Measurements from ENCODE around the gene PSMD2.

The PSMD2 gene

GRCh38 chr3:184308744-184309143 is 9.7 kb downstream of the PSMD2 start:
- no peaks in the 10 kb centered on the region for H3K27me3 ChIP-seq (ENCODE audit: control insufficient read depth, insufficient read depth, low read length)
- peaks cover 53% of the 10 kb centered on the region for H3K36me3 ChIP-seq (ENCODE audit: insufficient read depth, low read length)
- H3K9me3 ChIP-seq (replicated peaks; ENCODE audit: low read length), result no peaks in the 10 kb centered on the region
- no peak overlapping the region for H3K4me3 ChIP-seq (ENCODE audit: low read length)
- H3K9ac ChIP-seq (ENCODE audit: low read depth, low read length), result no peak overlapping the region
- no peak overlapping the region for H3K4me2 ChIP-seq (ENCODE audit: low read length)
- H3K4me1 ChIP-seq (ENCODE audit: control insufficient read depth, insufficient read depth, low read length), result no peaks in the 10 kb centered on the region

GRCh38 chr3:184311633-184312032 is 12.6 kb downstream of the PSMD2 start:
- Histone ChIP-seq H3K36me3 (ENCODE audit: insufficient read depth, low read length) (peaks cover 32% of the 10 kb centered on the region), H3K9me3 (replicated peaks; ENCODE audit: low read length) (no peaks in the 10 kb centered on the region), H3K4me1 (ENCODE audit: control insufficient read depth, insufficient read depth, low read length) (peaks cover 4% of the 10 kb centered on the region), H3K9ac (ENCODE audit: low read depth, low read length) (no peak overlapping the region), H3K4me3 (ENCODE audit: low read length) (no peak overlapping the region), H3K27me3 (ENCODE audit: control insufficient read depth, insufficient read depth, low read length) (no peaks in the 10 kb centered on the region), H3K4me2 (ENCODE audit: low read length) (no peak overlapping the region)

- Histone ChIP-seq H3K4me1 (ENCODE audit: control insufficient read depth, insufficient read depth, low read length) (peaks cover 25% of the 10 kb centered on the region), H3K9me3 (replicated peaks; ENCODE audit: low read length) (no peaks in the 10 kb centered on the region), H3K36me3 (ENCODE audit: insufficient read depth, low read length) (peaks cover 23% of the 10 kb centered on the region), H3K4me2 (ENCODE audit: low read length) (peak within 1 kb of the TSS; percentile 85), H3K4me3 (ENCODE audit: low read length) (peak within 1 kb of the TSS; percentile 83), H3K9ac (ENCODE audit: low read depth, low read length) (peak within 1 kb of the TSS; percentile 99), H3K27me3 (ENCODE audit: control insufficient read depth, insufficient read depth, low read length) (no peaks in the 10 kb centered on the region)
These were observed 15.3 kb downstream of the PSMD2 start, which contains the start of gene EIF4G1 for GRCh38 chr3:184314363-184314699. Gene EIF4G1, plus strand, starts transcription at chr3:184314606. Its CDS starts 1,191 bp downstream, at chr3:184315797.

GRCh38 chr3:184314700-184315542 is 15.9 kb downstream of the PSMD2 start:
- Histone ChIP-seq H3K9me3 (replicated peaks; ENCODE audit: low read length) (no peaks in the 10 kb centered on the region), H3K36me3 (ENCODE audit: insufficient read depth, low read length) (peaks cover 23% of the 10 kb centered on the region), H3K9ac (ENCODE audit: low read depth, low read length) (peak overlapping the region; percentile 99), H3K4me3 (ENCODE audit: low read length) (peak overlapping the region; percentile 83), H3K4me2 (ENCODE audit: low read length) (peak overlapping the region; percentile 85), H3K27me3 (ENCODE audit: control insufficient read depth, insufficient read depth, low read length) (no peaks in the 10 kb centered on the region), H3K4me1 (ENCODE audit: control insufficient read depth, insufficient read depth, low read length) (peaks cover 31% of the 10 kb centered on the region)

GRCh38 chr3:184315543-184315867 is 16.5 kb downstream of the PSMD2 start:
- Histone ChIP-seq H3K27me3 (ENCODE audit: control insufficient read depth, insufficient read depth, low read length) (no peaks in the 10 kb centered on the region), H3K4me1 (ENCODE audit: control insufficient read depth, insufficient read depth, low read length) (peaks cover 36% of the 10 kb centered on the region), H3K4me2 (ENCODE audit: low read length) (peak overlapping the region; percentile 85), H3K4me3 (ENCODE audit: low read length) (peak overlapping the region; percentile 83), H3K36me3 (ENCODE audit: insufficient read depth, low read length) (peaks cover 27% of the 10 kb centered on the region), H3K9ac (ENCODE audit: low read depth, low read length) (peak overlapping the region; percentile 99), H3K9me3 (replicated peaks; ENCODE audit: low read length) (no peaks in the 10 kb centered on the region)

GRCh38 chr3:184315871-184316661 is 17.0 kb downstream of the PSMD2 start:
- Histone ChIP-seq H3K9me3 (replicated peaks; ENCODE audit: low read length) (no peaks in the 10 kb centered on the region), H3K27me3 (ENCODE audit: control insufficient read depth, insufficient read depth, low read length) (no peaks in the 10 kb centered on the region), H3K4me3 (ENCODE audit: low read length) (peak overlapping the region; percentile 83), H3K4me2 (ENCODE audit: low read length) (peak overlapping the region; percentile 85), H3K9ac (ENCODE audit: low read depth, low read length) (peak overlapping the region; percentile 99), H3K4me1 (ENCODE audit: control insufficient read depth, insufficient read depth, low read length) (peaks cover 40% of the 10 kb centered on the region), H3K36me3 (ENCODE audit: insufficient read depth, low read length) (peaks cover 33% of the 10 kb centered on the region)

GRCh38 chr3:184316792-184317191 is 17.8 kb downstream of the PSMD2 start:
- Histone ChIP-seq H3K9ac (ENCODE audit: low read depth, low read length) (peak overlapping the region; percentile 99), H3K4me2 (ENCODE audit: low read length) (peak overlapping the region; percentile 85), H3K4me3 (ENCODE audit: low read length) (peak overlapping the region; percentile 83), H3K27me3 (ENCODE audit: control insufficient read depth, insufficient read depth, low read length) (no peaks in the 10 kb centered on the region), H3K9me3 (replicated peaks; ENCODE audit: low read length) (no peaks in the 10 kb centered on the region), H3K36me3 (ENCODE audit: insufficient read depth, low read length) (peaks cover 40% of the 10 kb centered on the region), H3K4me1 (ENCODE audit: control insufficient read depth, insufficient read depth, low read length) (peaks cover 40% of the 10 kb centered on the region)

GRCh38 chr3:184317201-184317600 is 18.2 kb downstream of the PSMD2 start:
- Histone ChIP-seq H3K4me3 (ENCODE audit: low read length) (peak overlapping the region; percentile 83), H3K9ac (ENCODE audit: low read depth, low read length) (peak overlapping the region; percentile 37), H3K4me1 (ENCODE audit: control insufficient read depth, insufficient read depth, low read length) (peaks cover 40% of the 10 kb centered on the region), H3K27me3 (ENCODE audit: control insufficient read depth, insufficient read depth, low read length) (no peaks in the 10 kb centered on the region), H3K9me3 (replicated peaks; ENCODE audit: low read length) (no peaks in the 10 kb centered on the region), H3K36me3 (ENCODE audit: insufficient read depth, low read length) (peaks cover 44% of the 10 kb centered on the region), H3K4me2 (ENCODE audit: low read length) (peak overlapping the region; percentile 85)

- H3K4me2 ChIP-seq (ENCODE audit: low read length), result peak overlapping the region; percentile 80
- peak overlapping the region; percentile 67 for H3K9ac ChIP-seq (ENCODE audit: low read depth, low read length)
- no peaks in the 10 kb centered on the region for H3K9me3 ChIP-seq (replicated peaks; ENCODE audit: low read length)
- H3K4me1 ChIP-seq (ENCODE audit: control insufficient read depth, insufficient read depth, low read length), result peaks cover 40% of the 10 kb centered on the region
- peaks cover 73% of the 10 kb centered on the region for H3K36me3 ChIP-seq (ENCODE audit: insufficient read depth, low read length)
- peak overlapping the region; percentile 59 for H3K4me3 ChIP-seq (ENCODE audit: low read length)
- H3K27me3 ChIP-seq (ENCODE audit: control insufficient read depth, insufficient read depth, low read length), result no peaks in the 10 kb centered on the region
These were observed 21.0 kb downstream of the PSMD2 start for GRCh38 chr3:184320104-184320445.

- Histone ChIP-seq H3K36me3 (ENCODE audit: insufficient read depth, low read length) (peaks cover 82% of the 10 kb centered on the region), H3K27me3 (ENCODE audit: control insufficient read depth, insufficient read depth, low read length) (no peaks in the 10 kb centered on the region), H3K4me1 (ENCODE audit: control insufficient read depth, insufficient read depth, low read length) (peaks cover 35% of the 10 kb centered on the region)
These were observed 22.6 kb downstream of the PSMD2 start for GRCh38 chr3:184321666-184322065.

GRCh38 chr3:184322731-184323487 is 23.9 kb downstream of the PSMD2 start:
- Histone ChIP-seq H3K36me3 (ENCODE audit: insufficient read depth, low read length) (peaks cover 82% of the 10 kb centered on the region), H3K9ac (ENCODE audit: low read depth, low read length) (no peak overlapping the region), H3K4me1 (ENCODE audit: control insufficient read depth, insufficient read depth, low read length) (peaks cover 23% of the 10 kb centered on the region), H3K4me2 (ENCODE audit: low read length) (no peak overlapping the region), H3K27me3 (ENCODE audit: control insufficient read depth, insufficient read depth, low read length) (no peaks in the 10 kb centered on the region), H3K9me3 (replicated peaks; ENCODE audit: low read length) (no peaks in the 10 kb centered on the region), H3K4me3 (ENCODE audit: low read length) (no peak overlapping the region)

More at GRCh38 chr3:184321666-184322065, 22.6 kb downstream of the PSMD2 start:
- Histone ChIP-seq H3K9ac (ENCODE audit: low read depth, low read length) (peak overlapping the region; percentile 18), H3K4me3 (ENCODE audit: low read length) (no peak overlapping the region), H3K4me2 (ENCODE audit: low read length) (no peak overlapping the region), H3K9me3 (replicated peaks; ENCODE audit: low read length) (no peaks in the 10 kb centered on the region)

All from skeletal muscle satellite cell (primary cell).